ENCODE data around the gene PLXDC2.

PLXDC2 gene

DNA sequence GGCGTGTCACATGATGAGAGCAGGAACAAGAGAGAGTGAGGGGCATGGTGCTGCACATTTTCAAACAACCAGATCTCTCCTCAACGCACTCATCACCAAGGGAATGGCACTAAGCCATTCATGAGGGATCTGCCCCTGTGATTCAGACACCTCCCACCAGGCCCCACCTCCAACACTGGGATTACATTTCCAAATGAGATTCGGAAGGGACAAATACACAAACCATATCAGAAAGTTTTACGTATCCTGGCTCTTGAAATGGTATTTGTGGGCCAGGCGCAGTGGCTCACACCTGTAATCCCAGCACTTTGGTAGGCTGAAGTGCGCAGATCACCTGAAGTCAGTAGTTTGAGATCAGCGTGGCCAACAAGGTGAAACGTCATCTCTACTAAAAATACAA lies 189.4 kb downstream of the PLXDC2 start:
- TF ChIP-seq, protein P1, sequence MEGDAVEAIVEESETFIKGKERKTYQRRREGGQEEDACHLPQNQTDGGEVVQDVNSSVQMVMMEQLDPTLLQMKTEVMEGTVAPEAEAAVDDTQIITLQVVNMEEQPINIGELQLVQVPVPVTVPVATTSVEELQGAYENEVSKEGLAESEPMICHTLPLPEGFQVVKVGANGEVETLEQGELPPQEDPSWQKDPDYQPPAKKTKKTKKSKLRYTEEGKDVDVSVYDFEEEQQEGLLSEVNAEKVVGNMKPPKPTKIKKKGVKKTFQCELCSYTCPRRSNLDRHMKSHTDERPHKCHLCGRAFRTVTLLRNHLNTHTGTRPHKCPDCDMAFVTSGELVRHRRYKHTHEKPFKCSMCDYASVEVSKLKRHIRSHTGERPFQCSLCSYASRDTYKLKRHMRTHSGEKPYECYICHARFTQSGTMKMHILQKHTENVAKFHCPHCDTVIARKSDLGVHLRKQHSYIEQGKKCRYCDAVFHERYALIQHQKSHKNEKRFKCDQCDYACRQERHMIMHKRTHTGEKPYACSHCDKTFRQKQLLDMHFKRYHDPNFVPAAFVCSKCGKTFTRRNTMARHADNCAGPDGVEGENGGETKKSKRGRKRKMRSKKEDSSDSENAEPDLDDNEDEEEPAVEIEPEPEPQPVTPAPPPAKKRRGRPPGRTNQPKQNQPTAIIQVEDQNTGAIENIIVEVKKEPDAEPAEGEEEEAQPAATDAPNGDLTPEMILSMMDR (IDR thresholded peaks at IDR 0.05; ENCODE audit: borderline replicate concordance, insufficient read depth, low read depth, low read length): no peak
- no peak overlapping the region for H3K4me3 ChIP-seq (ENCODE audit: low read depth, low read length)

DNA sequence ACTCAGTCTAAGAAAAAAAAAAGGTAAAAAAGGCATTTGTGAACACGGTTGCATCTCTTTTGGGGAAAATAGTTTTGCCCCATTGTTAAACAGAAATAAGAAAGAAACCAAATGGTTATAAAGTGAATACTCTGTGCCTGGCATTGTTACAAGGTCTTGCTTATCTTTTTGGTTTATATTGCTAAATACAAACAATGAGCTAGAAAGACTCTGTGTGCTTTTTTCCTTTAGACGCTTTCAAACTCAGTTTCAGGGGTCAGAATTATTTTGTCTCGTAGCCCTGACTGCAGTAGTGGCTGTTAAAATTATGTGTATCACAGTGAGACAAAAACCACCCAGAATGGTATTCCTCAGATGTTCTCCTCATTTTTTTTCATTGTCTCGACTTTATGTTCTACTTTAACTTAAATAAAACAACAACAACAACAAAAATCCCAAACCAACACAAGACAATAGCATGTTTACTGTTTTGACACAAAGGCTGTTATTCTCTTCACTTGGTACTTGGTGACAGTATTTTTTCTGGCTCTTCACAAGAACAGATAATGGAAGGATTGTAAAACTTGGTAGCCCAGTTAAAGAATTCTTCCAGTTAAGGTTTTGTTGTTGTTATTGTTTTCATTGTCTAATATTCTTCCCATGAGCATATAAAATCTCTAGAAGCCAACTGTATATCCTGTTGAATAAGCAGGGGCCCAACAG lies 190.1 kb downstream of the PLXDC2 start:
- TF ChIP-seq, protein P1 (IDR thresholded peaks at IDR 0.05; ENCODE audit: borderline replicate concordance, insufficient read depth, low read depth, low read length): no peak
- no peak overlapping the region for H3K4me3 ChIP-seq (ENCODE audit: low read depth, low read length)

DNA sequence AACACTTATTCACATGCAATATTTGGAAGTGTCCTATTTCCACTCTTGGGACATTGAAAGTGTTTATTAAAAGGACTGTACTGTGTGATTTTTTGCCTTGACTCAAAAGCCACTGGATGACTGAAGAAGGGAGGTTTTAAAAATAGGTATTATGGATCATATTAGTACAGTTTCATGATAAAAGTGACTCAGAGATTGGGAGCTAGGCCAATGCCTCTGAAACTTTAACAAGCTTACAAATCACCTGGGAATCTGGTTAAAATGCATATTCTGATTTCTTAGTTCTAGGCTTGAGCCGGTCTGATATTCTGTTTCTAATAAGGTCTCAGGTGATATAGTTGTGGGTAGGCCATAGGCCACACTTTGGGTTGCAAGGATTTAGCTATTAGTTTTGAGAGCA lies 191.2 kb downstream of the PLXDC2 start:
- H3K4me3 ChIP-seq (ENCODE audit: low read depth, low read length): no peak overlapping the region
- TF ChIP-seq, protein P1 (IDR thresholded peaks at IDR 0.05; ENCODE audit: borderline replicate concordance, insufficient read depth, low read depth, low read length): no peak

DNA sequence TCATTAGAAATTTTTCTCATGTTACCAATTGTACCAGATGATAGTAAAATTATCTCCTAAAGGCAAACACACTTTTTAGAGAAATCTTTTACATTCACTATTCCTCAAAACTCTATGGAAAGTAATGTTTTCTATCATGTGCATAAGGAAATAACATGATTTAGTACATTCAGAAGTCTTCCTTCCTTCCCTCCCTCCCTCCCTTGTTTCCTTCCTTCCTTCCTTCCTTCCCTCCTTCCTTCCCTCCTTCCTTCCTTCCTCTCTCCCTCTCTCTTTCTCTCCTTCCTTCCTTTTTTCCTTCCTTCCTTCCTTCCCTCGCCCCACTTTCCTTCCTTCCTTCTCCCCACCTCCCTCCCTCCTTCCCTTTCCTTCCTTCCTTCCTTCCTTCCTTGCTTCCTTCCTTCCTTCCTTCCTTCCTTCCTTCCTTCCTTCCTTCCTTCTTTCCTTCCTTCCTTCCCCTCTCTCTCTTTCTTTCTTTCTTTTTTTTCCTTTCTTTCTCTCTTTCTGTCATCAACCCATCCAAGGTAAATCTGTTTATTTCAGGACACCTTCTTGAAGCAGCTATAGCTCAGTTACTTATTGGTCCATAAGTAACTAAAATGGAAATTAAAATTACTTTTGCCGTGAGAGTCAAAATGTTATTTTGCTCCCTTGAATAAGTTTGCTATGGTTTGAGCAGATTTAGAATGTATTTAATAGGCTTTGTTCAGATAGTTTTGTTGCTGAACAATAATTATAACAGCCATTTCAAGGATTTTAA lies 197.9 kb downstream of the PLXDC2 start:
- no peak overlapping the region for H3K4me3 ChIP-seq (ENCODE audit: low read depth, low read length)
- TF ChIP-seq, protein P1 (IDR thresholded peaks at IDR 0.05; ENCODE audit: borderline replicate concordance, insufficient read depth, low read depth, low read length): no peak

DNA sequence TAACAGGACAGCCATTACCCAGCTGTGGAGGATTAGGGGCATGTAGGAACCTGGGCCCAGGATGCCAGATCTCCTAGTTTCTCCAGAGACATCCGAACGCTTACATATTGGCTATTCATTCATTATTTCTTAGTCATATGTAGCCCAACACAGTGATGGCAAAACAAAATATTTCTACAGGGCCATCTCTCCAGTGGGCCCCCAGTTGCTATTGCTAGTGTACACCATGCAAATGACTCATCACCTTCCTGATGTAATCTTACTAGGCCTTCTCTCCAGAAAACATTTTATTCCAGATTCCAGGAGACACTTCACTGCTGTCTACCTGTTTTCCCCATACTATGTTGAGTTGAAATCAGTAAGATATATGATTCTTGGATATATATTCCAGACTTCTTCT lies 201.7 kb downstream of the PLXDC2 start:
- TF ChIP-seq, protein P1 (IDR thresholded peaks at IDR 0.05; ENCODE audit: borderline replicate concordance, insufficient read depth, low read depth, low read length): no peak
- H3K4me3 ChIP-seq (ENCODE audit: low read depth, low read length): no peak overlapping the region

DNA sequence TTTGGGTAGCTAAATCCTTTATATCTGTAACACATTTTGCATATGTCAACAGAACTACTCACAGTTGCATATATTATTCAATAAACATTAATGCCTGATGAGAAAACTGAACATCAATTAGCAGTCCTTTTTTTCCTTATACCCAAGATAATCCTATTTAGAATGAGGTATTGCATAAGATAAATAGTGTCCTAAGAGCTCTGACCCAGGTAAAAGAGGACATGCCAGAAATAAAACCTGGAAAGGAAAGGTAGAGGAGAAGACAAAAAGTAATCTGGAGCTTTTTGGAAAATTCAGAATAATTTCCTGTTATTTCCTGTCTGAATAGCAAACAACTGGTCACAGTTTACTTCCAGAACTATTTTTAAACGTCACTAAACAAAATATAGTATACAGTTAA lies 204.4 kb downstream of the PLXDC2 start:
- no peak overlapping the region for H3K4me3 ChIP-seq (ENCODE audit: low read depth, low read length)
- TF ChIP-seq, protein P1 (IDR thresholded peaks at IDR 0.05; ENCODE audit: borderline replicate concordance, insufficient read depth, low read depth, low read length): no peak

DNA sequence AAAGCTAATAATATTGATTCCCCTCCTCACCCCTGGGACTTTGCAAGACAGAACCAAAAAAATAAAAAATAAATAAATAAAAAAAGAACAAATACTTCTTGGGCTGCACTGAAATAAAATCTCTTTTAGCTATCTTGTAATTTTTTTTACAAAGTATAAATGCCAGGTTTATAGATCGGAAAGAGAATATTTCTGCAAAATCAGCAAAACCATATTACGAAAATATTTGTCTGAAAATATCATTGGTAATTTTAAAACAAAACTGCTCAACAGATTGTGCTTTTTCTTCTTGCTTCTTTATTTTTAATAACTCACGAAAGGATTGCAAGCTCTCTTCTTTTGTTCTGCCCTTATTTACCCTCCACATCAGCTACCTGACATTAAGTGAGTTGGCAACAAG lies 213.3 kb downstream of the PLXDC2 start:
- TF ChIP-seq, protein P1 (IDR thresholded peaks at IDR 0.05; ENCODE audit: borderline replicate concordance, insufficient read depth, low read depth, low read length): no peak
- no peak overlapping the region for H3K4me3 ChIP-seq (ENCODE audit: low read depth, low read length)

Data from GM12875 (cell line).